HFFc6 (cell line): ENCODE results near the gene THEMIS2. TPM values are rescaled to one million over a fixed set of nuclear protein-coding genes. Genes with fewer than 3 reads are reported as not detected.

Experiments
- DNase-seq: peaks from one replicate; pipeline ENCODE4 v3.0.0-alpha.2; 2018
- H3K27ac Mint-ChIP-seq: 2 replicates; pipeline ENCODE4 v1.8.0; 2020; ENCODE audit warnings: mild to moderate bottlenecking, mixed read lengths
- H3K27me3 Mint-ChIP-seq: 2 replicates; pipeline ENCODE4 v1.8.0; 2021; ENCODE audit warnings: mild to moderate bottlenecking, moderate library complexity, mixed read lengths; ENCODE audit not compliant: insufficient read depth
- H3K36me3 Mint-ChIP-seq: 2 replicates; pipeline ENCODE4 v1.8.0; 2021; ENCODE audit warnings: low read depth, mixed read lengths
- H3K4me1 Mint-ChIP-seq: 2 replicates; pipeline ENCODE4 v1.8.0; 2020; ENCODE audit warnings: low read depth, mixed read lengths
- H3K4me3 Mint-ChIP-seq: 2 replicates; pipeline ENCODE4 v1.8.0; 2020; ENCODE audit warnings: mild to moderate bottlenecking, moderate library complexity, mixed read lengths
- H3K9me3 Mint-ChIP-seq: 2 replicates; pipeline ENCODE4 v1.8.0; 2020; ENCODE audit warnings: mild to moderate bottlenecking, mixed read lengths
- total RNA-seq, 6 experiments: library from RNA; stranded (reverse); fragmentation: NEBNext Ultra II Directional; extraction: Animal tissue kit (Norgen Biotek cat#: 25700); gene quantifications; 2 replicates in 1 of 6; 3 replicates in 5 of 6; pipeline ENCODE4 v1.2.3, GENCODE V29; 2021
- TF ChIP-seq, protein P1 (sequence below): fragments of 200-600 bp; sonication (generic); IDR thresholded peaks from 2 replicates; pipeline ENCODE4 v1.5.0; 2021; ENCODE audit warnings: antibody characterized with exemption, mild to moderate bottlenecking

THEMIS2 gene
- total RNA-seq, 6 experiments from 2014 or later, result 1.3 to 5.6 (median 3.7) TPM

DNA sequence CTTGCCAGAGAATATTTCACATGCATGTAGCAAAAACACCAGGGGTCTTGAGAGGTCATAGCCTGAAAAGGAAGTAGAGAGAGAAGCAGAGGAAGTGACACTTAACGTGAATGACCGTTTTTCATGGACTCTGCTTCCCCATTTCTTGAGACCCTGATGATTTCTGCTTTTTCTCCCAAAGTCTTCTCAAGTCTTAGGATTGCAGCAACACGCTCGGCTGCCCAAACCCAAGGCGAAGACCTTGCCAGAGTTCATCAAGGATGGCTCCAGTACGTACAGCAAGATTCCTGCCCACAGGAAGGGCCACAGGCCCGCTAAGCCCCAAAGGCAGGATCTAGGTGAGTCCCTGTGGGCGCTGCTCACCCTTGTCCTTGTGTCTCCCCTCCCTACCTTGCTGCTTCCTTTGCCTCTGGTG is 12.8 kb downstream of the THEMIS2 start:
- Mint-ChIP-seq H3K27me3 (no peaks in the 10 kb centered on the region), H3K36me3 (no peaks in the 10 kb centered on the region), H3K27ac (no peak overlapping the region), H3K9me3 (no peaks in the 10 kb centered on the region), H3K4me3 (no peak overlapping the region), H3K4me1 (no peaks in the 10 kb centered on the region)
- no peak for DNase-seq
- TF ChIP-seq, protein P1, sequence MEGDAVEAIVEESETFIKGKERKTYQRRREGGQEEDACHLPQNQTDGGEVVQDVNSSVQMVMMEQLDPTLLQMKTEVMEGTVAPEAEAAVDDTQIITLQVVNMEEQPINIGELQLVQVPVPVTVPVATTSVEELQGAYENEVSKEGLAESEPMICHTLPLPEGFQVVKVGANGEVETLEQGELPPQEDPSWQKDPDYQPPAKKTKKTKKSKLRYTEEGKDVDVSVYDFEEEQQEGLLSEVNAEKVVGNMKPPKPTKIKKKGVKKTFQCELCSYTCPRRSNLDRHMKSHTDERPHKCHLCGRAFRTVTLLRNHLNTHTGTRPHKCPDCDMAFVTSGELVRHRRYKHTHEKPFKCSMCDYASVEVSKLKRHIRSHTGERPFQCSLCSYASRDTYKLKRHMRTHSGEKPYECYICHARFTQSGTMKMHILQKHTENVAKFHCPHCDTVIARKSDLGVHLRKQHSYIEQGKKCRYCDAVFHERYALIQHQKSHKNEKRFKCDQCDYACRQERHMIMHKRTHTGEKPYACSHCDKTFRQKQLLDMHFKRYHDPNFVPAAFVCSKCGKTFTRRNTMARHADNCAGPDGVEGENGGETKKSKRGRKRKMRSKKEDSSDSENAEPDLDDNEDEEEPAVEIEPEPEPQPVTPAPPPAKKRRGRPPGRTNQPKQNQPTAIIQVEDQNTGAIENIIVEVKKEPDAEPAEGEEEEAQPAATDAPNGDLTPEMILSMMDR, result no peak

DNA sequence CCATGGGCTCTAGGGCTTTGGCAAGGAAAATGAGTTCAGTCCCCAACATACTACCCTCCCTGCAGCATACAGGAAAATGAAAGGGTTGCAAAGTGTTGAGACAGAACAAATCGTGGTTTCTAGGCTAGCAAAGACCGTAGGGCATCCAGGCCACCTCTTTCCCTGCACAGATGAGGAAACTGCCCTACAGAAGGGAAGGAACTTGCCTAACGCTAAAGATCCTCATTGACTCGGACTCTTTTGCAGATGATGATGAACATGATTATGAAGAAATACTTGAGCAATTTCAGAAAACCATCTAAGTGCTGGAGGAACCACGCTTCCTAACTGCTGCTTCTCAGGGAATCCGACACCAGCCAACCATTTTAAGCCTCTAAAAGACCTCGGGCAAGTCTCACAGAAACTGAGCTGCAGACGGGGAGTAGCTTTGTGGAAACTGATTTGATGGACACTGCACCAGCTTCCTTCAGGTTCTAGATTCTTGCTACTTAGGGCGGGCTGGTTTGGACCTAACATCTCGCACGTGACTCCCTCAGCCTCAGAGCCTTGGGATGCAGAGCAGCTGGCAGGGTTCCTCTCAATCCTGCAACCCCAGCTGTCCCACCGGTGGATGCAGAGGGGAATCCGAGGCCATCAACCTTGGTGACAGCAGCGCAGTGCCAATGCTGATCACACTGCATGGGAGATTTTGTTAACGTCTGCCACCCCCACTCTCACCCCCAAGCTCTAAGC is 13.4 kb downstream of the THEMIS2 start:
- H3K9me3 Mint-ChIP-seq, result no peaks in the 10 kb centered on the region
- no peak overlapping the region for H3K4me3 Mint-ChIP-seq
- TF ChIP-seq, protein P1, result no peak
- no peak for DNase-seq
- no peaks in the 10 kb centered on the region for H3K27me3 Mint-ChIP-seq
- peaks cover 2% of the 10 kb centered on the region; the same call in 1 of the 2 replicates for H3K36me3 Mint-ChIP-seq
- no peaks in the 10 kb centered on the region for H3K4me1 Mint-ChIP-seq
- no peak overlapping the region for H3K27ac Mint-ChIP-seq

DNA sequence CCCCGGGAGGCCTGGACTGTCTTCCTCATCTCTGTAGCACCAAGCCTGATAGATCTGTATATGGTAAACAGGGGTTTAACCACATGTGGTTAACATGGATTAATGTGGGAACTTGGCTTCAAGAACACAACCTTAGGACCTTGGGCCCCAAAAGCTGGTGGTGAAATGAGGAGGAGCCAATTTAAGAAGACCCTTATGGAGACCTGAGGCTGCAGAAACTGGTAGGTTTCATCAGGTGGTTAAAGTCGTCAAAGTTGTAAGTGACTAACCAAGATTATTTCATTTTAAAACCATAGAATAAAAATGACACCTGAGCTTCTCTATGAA is 14.0 kb downstream of the THEMIS2 start:
- H3K36me3 Mint-ChIP-seq, result peaks cover 7% of the 10 kb centered on the region; the same call in 1 of the 2 replicates
- H3K4me1 Mint-ChIP-seq, result no peaks in the 10 kb centered on the region
- H3K9me3 Mint-ChIP-seq, result no peaks in the 10 kb centered on the region
- TF ChIP-seq, protein P1, result no peak
- no peak overlapping the region for H3K4me3 Mint-ChIP-seq
- no peak for DNase-seq
- H3K27me3 Mint-ChIP-seq, result no peaks in the 10 kb centered on the region
- no peak overlapping the region for H3K27ac Mint-ChIP-seq

DNA sequence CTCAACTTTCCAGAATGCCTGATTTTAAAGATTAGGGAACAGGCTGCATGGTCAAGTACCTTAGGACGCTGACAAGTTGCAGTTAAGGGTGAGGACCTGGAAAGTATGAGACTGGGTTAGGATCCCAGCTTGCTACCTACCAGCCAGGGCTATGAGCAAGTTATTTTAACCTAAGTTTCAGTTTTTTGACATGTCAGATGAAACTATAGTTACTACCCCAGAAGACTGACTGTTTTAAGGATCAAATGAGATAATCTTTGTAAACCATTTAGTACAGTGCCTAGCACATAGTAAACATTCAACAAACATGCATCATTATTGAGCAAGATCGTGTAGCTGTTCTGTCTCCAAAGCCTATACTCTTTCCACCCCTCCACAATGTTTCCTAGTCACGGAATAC is 14.4 kb downstream of the THEMIS2 start:
- peaks cover 11% of the 10 kb centered on the region; the same call in 1 of the 2 replicates for H3K36me3 Mint-ChIP-seq
- DNase-seq, result no peak
- H3K27ac Mint-ChIP-seq, result no peak overlapping the region
- TF ChIP-seq, protein P1, result no peak
- no peaks in the 10 kb centered on the region for H3K27me3 Mint-ChIP-seq
- H3K4me3 Mint-ChIP-seq, result no peak overlapping the region
- no peaks in the 10 kb centered on the region for H3K9me3 Mint-ChIP-seq
- no peaks in the 10 kb centered on the region for H3K4me1 Mint-ChIP-seq

DNA sequence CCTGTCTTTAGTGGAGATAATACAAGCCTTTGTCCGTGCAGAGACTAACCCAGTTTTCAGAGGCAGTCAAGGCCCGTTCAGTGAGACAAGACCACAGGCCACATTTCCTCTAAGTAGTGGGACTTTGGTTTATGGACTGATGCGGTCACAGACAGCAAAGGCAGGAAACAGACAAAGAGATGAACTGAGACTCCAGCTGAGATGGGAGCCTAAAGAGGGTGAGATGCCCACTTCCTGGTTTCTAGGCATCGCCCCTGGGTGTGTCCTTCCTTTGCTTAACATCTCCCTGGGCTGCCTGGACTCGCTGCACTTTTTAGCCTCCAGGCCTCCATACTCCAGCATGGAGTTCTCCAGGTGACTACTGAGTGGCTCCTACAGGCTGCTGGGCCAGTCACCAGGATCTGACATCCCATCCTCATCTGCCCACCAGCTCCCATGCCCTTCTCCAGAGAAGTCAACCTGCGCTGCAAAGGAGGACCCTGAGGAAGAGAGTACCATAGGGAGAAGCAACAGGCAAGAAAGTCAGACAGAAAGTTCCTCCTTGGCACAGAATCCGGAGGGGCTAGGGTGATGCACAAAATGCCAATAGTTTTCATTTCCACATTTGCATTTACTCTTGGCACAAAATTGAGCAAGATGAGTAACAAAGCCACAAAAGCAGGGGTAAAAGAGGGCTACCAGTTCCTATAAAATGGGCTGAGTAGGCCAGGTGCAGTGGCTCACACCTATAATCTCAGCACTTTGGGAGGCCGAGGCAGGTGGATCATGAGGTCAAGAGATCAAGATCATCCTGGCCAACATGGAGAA is 15.1 kb downstream of the THEMIS2 start:
- TF ChIP-seq, protein P1, result no peak
- peaks cover 14% of the 10 kb centered on the region; the same call in 1 of the 2 replicates for H3K36me3 Mint-ChIP-seq
- DNase-seq, result no peak
- H3K27ac Mint-ChIP-seq, result no peak overlapping the region
- H3K9me3 Mint-ChIP-seq, result no peaks in the 10 kb centered on the region
- no peak overlapping the region for H3K4me3 Mint-ChIP-seq
- no peaks in the 10 kb centered on the region for H3K27me3 Mint-ChIP-seq
- no peaks in the 10 kb centered on the region for H3K4me1 Mint-ChIP-seq
